ENCODE measurements around the gene DDR1. TPM values are rescaled to one million over a fixed set of nuclear protein-coding genes. Genes with fewer than 3 reads are reported as not detected.

DDR1 gene
- total RNA-seq, 4 donors from 2014 or later = 25.4 to 40.4 (median 30.9) TPM

- no peaks in the 10 kb centered on the region for H3K27me3 ChIP-seq
- no peak for ATAC-seq
- H3K36me3 ChIP-seq = no peaks in the 10 kb centered on the region
- peaks cover 0 to 36% (median 9%) of the 10 kb centered on the region in 3 donors for H3K4me1 ChIP-seq
- 74 to 82% methylated on average over 3 to 4 of the region's 4 CpGs for WGBS, 2 donors (ENCODE audit: low coverage in 1 of 2)
- no peak overlapping the region for H3K27ac ChIP-seq
- no peak for TF ChIP-seq POLR2A (IDR thresholded peaks at IDR 0.05)
- TF ChIP-seq EP300 (IDR thresholded peaks at IDR 0.05) = no peak
- no peak for TF ChIP-seq POLR2AphosphoS5 (IDR thresholded peaks at IDR 0.05)
- TF ChIP-seq CTCF (IDR thresholded peaks at IDR 0.05) = no peak
- no peak overlapping the region for H3K4me3 ChIP-seq
- no peaks in the 10 kb centered on the region for H3K9me3 ChIP-seq
These were observed 43.2 kb upstream of the DDR1 start for GRCh38 chr6:30840935-30841643.

GRCh38 chr6:30841644-30842504 is 42.4 kb upstream of the DDR1 start:
- peaks cover 0 to 28% (median 6%) of the 10 kb centered on the region in 3 donors for H3K4me1 ChIP-seq
- TF ChIP-seq EP300 (IDR thresholded peaks at IDR 0.05) (no peak), CTCF (IDR thresholded peaks at IDR 0.05) (no peak), POLR2A (IDR thresholded peaks at IDR 0.05) (no peak), POLR2AphosphoS5 (IDR thresholded peaks at IDR 0.05) (no peak)
- no peaks in the 10 kb centered on the region for H3K27me3 ChIP-seq
- no peak overlapping the region for H3K27ac ChIP-seq
- H3K36me3 ChIP-seq = no peaks in the 10 kb centered on the region
- H3K4me3 ChIP-seq = no peak overlapping the region
- WGBS, 2 donors (ENCODE audit: low coverage in 1 of 2) = 52 to 83% methylated on average over 4 to 6 of the region's 6 CpGs
- H3K9me3 ChIP-seq = no peaks in the 10 kb centered on the region
- ATAC-seq = no peak

GRCh38 chr6:30842754-30843610 is 41.3 kb upstream of the DDR1 start:
- H3K27ac ChIP-seq = peak overlapping the region in 1 of 4 donors; percentile 41
- H3K4me3 ChIP-seq = no peak overlapping the region
- H3K9me3 ChIP-seq = no peaks in the 10 kb centered on the region
- H3K4me1 ChIP-seq = peaks cover 0 to 17% (median 5%) of the 10 kb centered on the region in 3 donors
- no peak for ATAC-seq
- no peaks in the 10 kb centered on the region for H3K27me3 ChIP-seq
- no peaks in the 10 kb centered on the region for H3K36me3 ChIP-seq
- TF ChIP-seq POLR2A (IDR thresholded peaks at IDR 0.05) = no peak
- no peak for TF ChIP-seq POLR2AphosphoS5 (IDR thresholded peaks at IDR 0.05)
- no peak for TF ChIP-seq EP300 (IDR thresholded peaks at IDR 0.05)
- TF ChIP-seq CTCF (IDR thresholded peaks at IDR 0.05) = no peak
- WGBS, 2 donors (ENCODE audit: low coverage in 1 of 2) = 78 to 83% methylated on average over 5 to 8 of the region's 12 CpGs

GRCh38 chr6:30843611-30843998 is 40.7 kb upstream of the DDR1 start:
- ATAC-seq = no peak
- no peak for TF ChIP-seq EP300 (IDR thresholded peaks at IDR 0.05)
- no peak for TF ChIP-seq CTCF (IDR thresholded peaks at IDR 0.05)
- no peak for TF ChIP-seq POLR2A (IDR thresholded peaks at IDR 0.05)
- TF ChIP-seq POLR2AphosphoS5 (IDR thresholded peaks at IDR 0.05) = no peak
- 44 to 83% methylated on average over 2 to 3 of the region's 3 CpGs for WGBS, 2 donors (ENCODE audit: low coverage in 1 of 2)
- no peaks in the 10 kb centered on the region for H3K36me3 ChIP-seq
- H3K9me3 ChIP-seq = no peaks in the 10 kb centered on the region
- H3K4me3 ChIP-seq = no peak overlapping the region
- peaks cover 0 to 14% (median 5%) of the 10 kb centered on the region in 3 donors for H3K4me1 ChIP-seq
- no peaks in the 10 kb centered on the region for H3K27me3 ChIP-seq
- peak overlapping the region in 2 of 4 donors; percentile 41 to 59 for H3K27ac ChIP-seq

All from gastroesophageal sphincter (tissue), 4 donors.